GM21423 (cell line): ENCODE data around the gene IFIH1.

Source experiments
- ATAC-seq: cut with Tn5 transposase; IDR thresholded peaks from one replicate; pipeline ENCODE4 v1.9.1; 2021; ENCODE audit warnings: mild to moderate bottlenecking, moderate library complexity; ENCODE audit not compliant: unreplicated experiment

IFIH1 gene

GRCh38 chr2:162312853-162313252 is 5.6 kb downstream of the IFIH1 start:
- no peak for ATAC-seq

DNA sequence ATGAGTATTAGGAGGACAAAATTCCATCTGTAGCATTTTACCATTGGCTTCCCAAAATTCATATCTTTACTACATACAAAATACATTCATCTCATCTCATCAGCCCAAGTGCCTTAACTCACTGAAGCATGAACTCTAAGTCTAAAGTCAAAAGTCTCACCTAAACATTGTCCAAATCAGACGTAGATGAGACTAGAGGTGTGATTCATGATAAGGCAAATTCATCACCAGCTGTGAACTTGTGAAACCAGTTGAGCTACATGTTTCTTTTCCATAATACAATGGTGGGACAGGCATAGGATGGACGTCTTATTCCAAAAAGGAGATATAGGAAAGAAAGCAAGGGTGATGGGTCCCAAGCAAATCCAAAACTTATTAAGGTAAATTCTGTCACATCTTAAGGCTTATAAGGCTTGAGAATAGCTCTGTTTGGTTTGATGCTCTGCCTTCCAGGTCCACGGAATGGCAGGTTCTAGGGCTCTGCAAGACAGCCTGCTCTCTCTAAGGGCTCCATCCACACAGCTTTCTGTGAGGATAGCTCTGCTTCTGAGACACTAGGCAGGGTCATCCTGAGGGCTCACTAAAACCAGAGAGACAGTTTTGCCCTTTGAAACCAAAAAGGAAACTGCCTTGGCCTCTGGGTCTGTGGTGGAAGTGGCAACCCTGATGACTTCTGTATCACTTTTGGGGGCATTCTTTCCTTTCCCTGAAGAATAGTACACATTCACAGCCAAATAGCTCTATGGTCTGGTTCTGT is 9.6 kb downstream of the IFIH1 start:
- peak; percentile 71 for ATAC-seq

- no peak for ATAC-seq
These were observed 12.6 kb downstream of the IFIH1 start for GRCh38 chr2:162305901-162306300.

DNA sequence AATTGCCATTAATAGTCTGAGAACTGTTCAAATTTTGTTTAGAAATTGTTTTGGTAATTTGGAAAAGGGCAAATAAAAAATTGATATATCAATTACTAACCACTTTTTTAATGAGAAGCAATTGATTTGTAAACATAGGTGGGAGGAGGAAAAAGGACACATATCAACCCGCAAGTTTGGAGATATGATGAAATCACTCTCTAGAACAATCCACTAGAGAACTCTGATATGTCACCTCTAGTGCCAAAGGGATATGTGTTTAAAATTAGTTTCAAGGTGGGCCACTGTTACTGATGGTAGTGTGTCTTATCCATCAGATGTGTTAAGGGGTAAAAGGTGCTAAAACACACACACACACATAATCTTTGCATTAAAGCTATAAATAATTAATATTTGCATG is 16.6 kb downstream of the IFIH1 start:
- ATAC-seq, result no peak

- peak; percentile 75 for ATAC-seq
These were observed 17.2 kb downstream of the IFIH1 start for GRCh38 chr2:162301151-162301804.

DNA sequence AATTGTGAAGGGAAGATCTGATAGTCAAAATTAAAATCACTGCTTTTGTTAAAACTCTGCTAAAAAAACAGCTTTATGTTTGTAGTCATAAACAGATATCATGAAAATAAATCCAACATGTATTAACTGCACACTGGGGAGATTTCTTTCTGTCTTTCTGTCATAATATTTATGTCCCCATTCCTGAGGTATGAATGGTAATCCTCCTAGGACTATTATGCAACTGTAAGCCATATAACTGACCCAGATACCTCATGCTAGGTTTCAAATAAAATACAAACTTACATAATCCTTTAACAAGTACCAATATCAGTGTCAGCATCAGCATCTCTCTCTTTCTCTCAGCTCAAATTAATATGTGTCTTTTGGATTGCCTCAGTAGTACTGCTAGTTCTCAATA is 18.2 kb downstream of the IFIH1 start:
- ATAC-seq, result no peak

GRCh38 chr2:162298669-162299335 is 19.7 kb downstream of the IFIH1 start:
- no peak for ATAC-seq

- ATAC-seq, result peak; percentile 49
These were observed 20.4 kb downstream of the IFIH1 start for GRCh38 chr2:162297925-162298552.

DNA sequence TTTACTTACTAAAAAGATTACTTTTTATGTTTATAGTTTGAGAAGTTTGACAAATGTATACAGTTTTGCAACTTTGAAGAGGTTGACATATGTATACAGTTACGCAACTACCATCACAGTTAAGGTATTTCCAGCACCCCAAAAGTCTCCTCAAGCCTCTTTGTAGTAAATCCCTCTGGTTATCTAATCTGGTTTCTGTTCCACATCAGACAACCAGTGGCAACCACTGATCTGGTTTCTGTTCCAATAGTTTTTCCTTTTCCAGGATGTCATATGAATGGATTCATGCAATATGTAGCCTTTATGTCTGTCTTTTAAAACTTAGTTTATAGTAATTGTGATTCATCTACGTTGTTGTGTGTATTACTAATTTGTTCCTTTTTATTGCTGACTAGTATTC is 23.5 kb downstream of the IFIH1 start:
- no peak for ATAC-seq

DNA sequence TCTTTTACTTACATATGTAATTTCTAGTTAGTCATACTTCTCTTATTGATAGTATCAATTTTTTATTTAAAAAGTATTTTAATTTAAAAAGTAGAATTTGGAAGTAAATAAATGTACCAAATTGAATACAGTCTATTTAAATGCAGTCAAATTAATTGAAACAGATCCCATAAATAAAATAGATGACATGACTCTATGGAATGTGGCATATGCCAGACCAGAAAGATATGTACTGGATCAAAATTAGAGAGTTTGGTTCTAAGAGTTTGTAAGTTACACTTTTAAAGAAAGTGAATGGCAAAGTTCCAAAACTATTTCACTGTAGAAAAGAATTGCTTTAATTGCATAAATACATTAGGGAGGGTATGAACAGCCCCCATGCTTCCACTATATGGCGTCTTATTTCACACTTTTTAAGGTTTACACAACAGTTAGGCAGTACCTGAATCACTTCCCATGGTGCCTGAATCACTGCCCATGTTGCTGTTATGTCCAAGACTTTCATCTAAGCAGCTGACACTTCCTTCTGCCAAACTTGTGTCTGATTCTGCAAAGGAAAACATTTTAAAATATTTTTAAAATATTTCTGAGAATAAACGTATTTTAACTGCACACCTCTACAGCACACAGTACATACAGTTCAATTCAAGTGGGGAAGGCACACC is 25.2 kb downstream of the IFIH1 start:
- ATAC-seq, result no peak

GRCh38 chr2:162291748-162292147 is 26.7 kb downstream of the IFIH1 start:
- no peak for ATAC-seq

DNA sequence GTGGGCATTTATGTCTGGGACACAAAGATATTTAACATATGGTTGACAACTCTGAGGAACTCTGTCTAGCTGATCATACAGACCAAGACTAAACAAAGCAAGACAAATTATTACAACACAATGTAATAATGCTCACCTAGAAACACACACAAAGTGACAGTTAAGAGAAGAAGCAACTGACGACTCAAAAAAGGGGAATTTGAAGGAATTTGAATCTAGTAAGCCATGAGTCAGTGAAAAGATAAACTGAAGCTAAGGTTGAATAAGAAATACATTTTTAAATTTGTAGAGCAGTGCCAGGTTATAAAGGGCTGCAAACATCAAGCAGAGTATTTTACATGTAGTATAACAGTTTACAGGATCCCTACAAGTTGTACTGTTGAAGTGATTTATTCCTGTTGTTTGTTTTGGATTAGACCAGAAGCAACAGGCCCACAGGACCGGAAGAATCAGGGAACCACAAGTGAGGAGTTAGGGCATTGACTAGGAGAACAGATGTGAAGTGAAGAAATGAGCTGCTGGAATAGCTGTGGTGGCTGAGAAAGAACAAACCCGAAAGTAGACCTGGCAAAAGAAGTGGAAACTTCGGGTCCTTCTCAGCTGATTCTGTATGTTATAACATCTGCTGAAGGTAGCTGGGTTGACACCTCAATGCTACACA is 35.6 kb downstream of the IFIH1 start:
- ATAC-seq, result no peak

GRCh38 chr2:162280654-162281053 is 37.8 kb downstream of the IFIH1 start:
- no peak for ATAC-seq

- ATAC-seq, result no peak
These were observed 41.1 kb downstream of the IFIH1 start for GRCh38 chr2:162277381-162277780.

DNA sequence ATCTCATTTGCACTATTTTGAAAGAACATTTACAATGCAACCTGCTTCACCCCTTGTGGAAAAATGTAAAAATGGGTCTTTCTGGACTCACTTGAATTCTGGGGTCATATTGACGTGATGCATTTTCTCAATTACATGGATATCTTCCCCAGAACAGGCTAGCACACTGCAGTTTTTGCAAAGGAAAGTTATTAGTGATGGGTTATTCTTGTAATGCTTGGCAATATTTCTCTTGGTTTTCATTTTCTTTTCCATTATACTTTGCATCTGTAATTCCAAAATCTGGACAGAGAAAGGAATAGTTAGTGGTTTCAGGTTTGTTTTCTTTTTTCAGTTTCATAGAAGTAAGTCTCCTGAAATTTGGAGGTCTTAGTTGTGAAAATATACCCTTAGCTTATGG is 50.5 kb downstream of the IFIH1 start:
- ATAC-seq, result no peak

- no peak for ATAC-seq
These were observed 51.0 kb downstream of the IFIH1 start for GRCh38 chr2:162267496-162267895.

DNA sequence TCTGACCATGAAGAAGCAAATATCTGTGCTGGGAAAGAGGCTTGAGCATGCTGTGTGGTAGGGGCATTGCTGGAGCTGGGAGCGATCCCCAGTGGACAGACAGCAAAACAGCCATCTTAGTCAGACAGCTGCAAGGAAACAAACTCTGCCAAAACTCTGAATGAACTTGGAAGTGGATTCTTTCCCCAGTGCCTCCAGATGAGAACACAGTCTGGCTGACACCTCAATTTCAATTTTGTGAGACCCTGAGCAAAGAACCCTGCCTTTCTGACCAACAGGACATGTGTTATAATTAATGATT is 52.1 kb downstream of the IFIH1 start:
- ATAC-seq, result no peak

DNA sequence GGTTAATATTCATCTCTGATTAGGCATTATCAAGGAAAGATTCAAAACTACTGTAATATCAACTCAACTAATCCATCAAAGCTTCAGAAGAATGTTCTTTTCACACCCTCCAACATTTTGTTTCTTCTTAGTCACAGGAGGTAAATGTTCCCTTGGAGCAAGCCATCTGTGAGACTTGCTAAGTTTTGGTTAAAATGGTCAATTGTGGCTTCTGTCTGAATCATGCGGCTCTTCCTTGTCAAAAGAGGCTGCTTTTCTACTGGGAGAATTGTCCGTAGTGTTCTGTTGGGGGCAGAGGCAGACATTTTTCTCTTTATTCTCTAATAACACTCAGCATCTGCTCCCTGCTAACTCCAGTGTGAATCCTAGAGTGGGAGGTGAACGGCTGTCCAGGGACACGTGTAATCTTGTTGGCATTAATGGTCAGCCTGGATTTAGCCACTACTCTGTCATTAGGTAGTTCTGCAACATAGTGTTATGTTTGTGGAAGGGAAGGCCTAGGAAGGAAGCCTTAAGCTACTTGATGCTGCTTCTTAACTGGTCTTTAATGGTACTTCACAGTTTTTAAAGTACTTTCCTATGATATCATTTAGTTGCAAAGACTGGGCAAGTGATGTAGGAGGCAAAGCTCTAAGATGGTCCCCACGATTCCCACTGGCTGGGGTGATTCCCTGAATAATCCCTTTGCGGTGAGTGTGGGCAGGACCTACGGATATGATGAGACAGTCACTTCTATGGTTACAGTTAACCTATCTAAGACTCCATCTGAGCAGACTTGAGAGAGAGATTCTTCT is 52.6 kb downstream of the IFIH1 start:
- ATAC-seq, result no peak

GRCh38 chr2:162261032-162261945 is 57.2 kb downstream of the IFIH1 start:
- no peak for ATAC-seq
